D341Med (cell line): Measurements from ENCODE around the gene PLA2G2C.

Source experiments
- DNase-seq: peaks from one replicate; pipeline ENCODE4 v3.0.0; 2012; ENCODE audit warnings: low spot score

Gene PLA2G2C

GRCh38 chr1:20152599-20152930, 33.8 kb downstream of the PLA2G2C start:
- no peak for DNase-seq

- DNase-seq, result peak; percentile 90
Measured at GRCh38 chr1:20151906-20152598, 34.3 kb downstream of the PLA2G2C start.

- DNase-seq, result no peak
Measured at GRCh38 chr1:20150969-20151368, 35.3 kb downstream of the PLA2G2C start.

- DNase-seq, result peak; percentile 11
Measured at GRCh38 chr1:20150326-20150705, 36.0 kb downstream of the PLA2G2C start.

GRCh38 chr1:20149601-20150325, 36.6 kb downstream of the PLA2G2C start:
- peak; percentile 15 for DNase-seq

DNA sequence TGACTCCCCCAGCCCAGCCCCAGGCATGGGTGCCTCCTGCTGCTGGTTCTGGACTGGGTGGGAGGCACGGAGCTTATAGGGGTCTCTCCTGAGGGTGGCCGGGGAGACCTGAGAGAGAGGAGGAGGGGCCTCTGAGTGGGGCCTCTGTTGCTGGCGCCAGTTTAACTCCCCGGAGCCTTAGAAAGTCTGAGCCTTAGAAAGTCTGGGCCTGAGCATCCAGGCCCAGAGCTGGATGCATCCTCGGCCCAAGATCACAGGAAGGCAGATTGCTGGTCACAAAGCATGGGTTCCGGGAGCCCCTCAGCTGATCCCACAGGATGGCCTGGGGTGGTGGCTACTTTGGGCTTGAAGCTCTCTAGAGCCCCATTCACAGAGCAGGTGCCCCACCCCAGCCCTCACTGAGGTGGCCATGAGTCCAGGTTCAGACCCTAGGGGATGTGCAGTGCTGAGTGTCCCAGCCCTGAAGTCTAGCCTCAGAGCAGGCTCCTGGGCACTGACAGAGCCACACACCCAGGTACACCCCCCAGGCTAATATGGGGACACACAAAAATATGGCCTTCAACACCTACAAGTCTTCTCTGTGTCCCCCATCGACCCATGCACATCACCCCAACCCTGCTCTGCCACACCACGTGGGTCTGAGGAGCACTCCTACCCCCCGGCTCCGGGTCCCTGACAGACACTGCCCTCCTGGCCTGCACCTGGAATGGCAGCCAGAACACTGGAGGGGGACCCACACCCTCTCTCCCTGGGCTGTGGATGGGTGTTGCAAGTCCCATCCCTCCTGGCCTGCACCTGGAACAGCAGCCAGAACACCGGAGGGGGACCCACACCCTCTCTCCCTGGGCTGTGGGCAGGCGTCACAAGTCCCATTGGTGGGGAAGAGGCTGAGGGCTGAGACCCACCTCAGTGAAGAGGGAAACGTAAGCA, 37.5 kb downstream of the PLA2G2C start:
- DNase-seq, result peak; percentile 8

DNA sequence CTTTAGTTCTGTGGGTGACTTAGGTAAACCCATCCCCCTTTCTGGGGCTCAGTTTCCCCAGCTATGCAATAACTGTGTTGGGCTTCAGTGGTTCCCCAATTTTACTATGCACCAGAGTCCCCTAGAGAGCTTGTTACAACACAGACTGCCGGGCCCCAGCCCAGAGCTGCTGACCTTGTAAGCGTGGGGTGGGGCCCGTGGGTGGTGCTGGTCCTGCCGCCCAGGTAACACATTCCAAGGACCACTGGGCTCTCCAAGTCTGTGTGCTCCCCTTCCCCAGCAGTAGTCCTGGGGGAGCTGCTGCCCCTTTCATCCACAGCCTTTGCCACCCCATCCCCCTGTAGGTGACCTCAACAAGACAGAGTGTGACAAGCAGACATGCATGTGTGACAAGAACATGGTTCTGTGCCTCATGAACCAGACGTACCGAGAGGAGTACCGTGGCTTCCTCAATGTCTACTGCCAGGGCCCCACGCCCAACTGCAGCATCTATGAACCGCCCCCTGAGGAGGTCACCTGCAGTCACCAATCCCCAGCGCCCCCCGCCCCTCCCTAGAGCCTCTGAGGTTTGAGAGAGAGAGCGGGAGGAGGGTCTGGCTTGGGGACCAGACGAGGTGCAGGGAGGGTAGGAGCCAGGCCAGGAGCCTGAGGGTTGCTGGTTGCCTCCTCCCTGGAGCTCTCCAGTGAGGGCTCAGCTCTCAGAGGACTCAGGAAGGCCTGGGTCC, 38.3 kb downstream of the PLA2G2C start:
- DNase-seq, result peak; percentile 11

GRCh38 chr1:20143734-20144565, 42.4 kb downstream of the PLA2G2C start:
- DNase-seq, result peak; percentile 9

GRCh38 chr1:20143318-20143717, 43.0 kb downstream of the PLA2G2C start:
- peak; percentile 8 for DNase-seq

GRCh38 chr1:20142001-20142710, 44.2 kb downstream of the PLA2G2C start:
- DNase-seq, result peak; percentile 11

GRCh38 chr1:20141466-20141865, 44.9 kb downstream of the PLA2G2C start:
- peak; percentile 3 for DNase-seq

DNA sequence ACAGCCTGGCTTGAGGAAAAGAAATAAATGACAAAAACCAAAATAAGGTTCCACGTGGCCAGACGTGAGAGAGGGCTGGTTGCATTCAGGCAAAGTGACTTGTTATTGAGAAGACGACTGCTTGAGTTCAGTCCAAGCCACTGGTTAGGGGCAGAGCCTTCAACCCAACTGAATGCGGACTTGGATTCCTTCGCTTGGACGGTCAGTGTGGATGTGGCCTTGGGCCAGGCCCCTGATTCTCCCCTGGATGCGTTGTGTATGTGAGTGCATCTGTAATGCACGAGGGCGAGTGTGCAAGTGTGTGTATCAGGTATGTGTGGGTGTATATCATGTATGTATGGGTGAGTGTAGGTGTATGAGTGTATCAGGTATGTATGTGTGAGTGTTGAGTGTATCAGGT, 45.3 kb downstream of the PLA2G2C start:
- DNase-seq, result peak; percentile 1

DNA sequence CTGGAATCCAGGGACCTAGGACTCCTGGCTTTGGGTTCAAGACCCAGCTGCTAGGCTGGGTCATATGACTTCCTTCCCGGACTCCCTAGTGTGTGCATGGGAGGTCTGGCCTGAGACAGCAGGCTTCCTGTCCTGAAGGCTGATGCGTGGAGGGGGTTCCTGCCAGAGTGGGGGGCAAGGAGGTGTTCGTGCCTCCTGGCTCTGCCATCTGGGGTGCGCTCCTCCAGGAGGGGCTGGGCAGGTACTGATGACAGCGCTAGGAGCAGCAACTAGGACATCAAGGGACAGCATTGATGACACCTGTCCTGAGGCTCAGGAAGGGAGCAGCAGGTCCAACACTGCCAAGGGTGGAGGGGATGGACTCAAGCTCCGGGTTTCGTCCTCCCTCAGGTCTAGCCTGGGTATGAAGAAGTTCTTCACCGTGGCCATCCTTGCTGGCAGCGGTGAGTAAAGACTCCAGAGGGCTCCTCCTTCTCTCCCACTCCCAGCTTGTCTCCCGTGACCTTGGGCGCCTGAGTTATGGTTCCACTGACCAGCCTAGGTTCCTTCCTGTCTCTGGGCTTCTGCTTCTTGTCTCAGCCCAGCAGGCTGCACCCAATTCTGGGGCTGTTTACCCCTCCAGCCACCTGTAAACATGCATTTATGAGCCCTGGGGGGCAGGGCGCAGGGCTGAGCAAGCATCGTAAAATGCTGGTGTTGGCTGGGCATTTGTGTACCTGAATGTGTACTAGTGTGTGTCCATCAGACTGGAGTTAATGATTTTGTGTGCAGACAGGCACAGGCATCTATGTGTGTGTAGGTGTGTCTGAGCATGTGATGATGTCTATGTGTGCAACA, 46.3 kb downstream of the PLA2G2C start:
- DNase-seq, result peak; percentile 7

DNA sequence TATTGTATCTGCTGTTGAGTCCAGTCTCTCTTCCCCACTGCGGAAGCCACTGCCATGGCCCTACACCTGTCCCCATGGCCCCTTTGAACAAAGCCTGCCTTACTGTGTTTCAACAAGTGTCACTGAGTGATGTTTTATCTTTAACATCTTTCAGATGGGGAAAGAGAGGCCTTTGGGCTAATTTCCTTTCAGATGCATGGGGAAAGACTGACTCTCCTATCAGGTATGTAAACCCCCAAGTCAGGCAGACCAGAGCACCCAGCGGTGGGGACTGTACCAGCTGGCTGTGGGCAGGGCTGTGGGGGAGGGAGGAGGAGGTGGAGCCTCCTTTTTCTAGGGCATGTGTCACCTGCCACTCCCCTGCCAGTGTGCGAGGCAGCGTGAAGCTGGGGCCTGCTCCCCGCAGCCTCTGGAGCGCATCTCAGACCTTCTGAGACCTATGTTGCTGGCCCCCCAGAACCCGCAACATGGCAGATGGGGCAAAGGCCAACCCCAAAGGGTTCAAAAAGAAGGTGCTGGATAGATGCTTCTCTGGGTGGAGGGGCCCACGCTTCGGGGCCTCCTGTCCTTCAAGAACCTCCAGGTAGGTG, 47.3 kb downstream of the PLA2G2C start, which contains the start of gene PLA2G2F:
Gene PLA2G2F (plus strand): TSS at position 363 of the 590 bp plus-strand sequence. CDS start 105 bp downstream, at position 468.
- DNase-seq, result no peak

- no peak for DNase-seq
Measured at GRCh38 chr1:20138346-20138745, 48.0 kb downstream of the PLA2G2C start.

DNA sequence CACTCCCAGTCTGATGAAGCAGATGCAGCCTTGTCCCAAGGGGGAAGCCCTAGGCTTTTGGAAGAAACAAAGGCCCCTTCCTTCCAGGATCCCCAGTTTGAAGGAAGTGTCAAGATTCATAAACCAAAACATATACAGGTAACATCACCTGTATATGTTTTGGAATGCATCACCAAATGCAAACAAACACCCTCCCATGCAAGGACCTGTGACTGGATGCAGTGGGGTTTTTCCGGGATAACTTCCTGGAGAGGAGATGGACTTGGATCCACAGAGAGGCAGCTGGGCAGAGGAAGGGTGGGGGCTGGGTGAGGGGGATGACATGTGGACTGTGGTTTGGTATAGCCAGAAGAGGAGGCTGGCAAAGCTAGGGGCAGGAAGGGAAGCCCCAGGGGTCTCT, 48.7 kb downstream of the PLA2G2C start:
- no peak for DNase-seq

- no peak for DNase-seq
Measured at GRCh38 chr1:20137055-20137454, 49.3 kb downstream of the PLA2G2C start.

- no peak for DNase-seq
Measured at GRCh38 chr1:20136249-20136648, 50.1 kb downstream of the PLA2G2C start.

GRCh38 chr1:20134995-20135394, 51.3 kb downstream of the PLA2G2C start:
- no peak for DNase-seq
